Activated CD4-positive, CD25-positive, alpha-beta regulatory T cell treated with anti-CD3 and anti-CD28 coated beads, Interleukin-2, amount 50 U/mL, for 16 hours (primary cell): ENCODE results near the gene CLK1.
A peak's percentile ranks its signal among the peaks of the same experiment; 100 is the strongest.
"Not testable (repeated sequence)": the region's sequence is repeated elsewhere in the genome, so short reads cannot be mapped to it uniquely, and the experiment has no call there.

Source experiments
- DNase-seq: peaks from one replicate; pipeline ENCODE4 v3.0.0-alpha.2; 2020; ENCODE audit warnings: low read depth, low spot score

The CLK1 gene

DNA sequence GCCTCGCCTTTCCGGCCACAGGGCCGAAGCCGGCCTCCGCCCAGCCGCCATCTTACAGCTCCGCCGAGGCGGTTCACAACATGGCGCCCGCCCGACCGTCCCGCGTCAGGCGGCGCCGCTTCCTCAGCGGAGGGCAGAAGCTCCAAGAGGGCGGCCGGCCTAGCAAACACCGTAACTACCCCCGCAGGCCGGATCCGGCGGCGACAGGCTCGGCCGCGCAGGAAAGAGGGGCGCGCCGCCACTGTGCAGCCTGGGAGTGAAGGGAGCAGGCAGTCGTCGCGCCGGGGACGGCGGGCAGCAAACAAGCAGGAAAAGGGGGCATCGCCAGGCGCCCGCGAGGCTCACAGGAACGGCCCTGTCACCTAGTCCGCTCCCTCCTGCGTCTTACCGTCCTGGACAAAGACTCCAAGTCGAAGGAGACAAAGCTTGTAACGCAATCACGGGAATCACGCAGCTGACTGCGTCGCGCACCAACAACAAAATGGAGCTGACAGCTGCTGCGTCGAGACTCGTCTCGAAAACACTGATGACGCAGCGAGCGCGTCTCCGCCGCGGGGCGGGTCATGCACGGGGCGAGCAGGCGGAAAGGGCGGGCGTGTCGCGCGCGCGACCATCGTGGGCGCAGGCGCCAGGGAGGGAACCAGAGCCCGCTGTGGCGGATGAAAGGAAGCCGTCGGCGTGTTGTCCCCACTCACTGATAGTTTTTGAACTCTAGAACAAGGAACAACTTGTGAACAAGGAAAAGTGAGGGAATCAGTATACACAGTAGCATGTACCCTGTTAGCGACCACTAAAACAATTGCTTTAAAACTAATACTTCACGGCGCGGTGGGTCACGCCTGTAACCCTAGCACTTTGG, at the start of gene CLK1:
Gene CLK1 (minus strand): TSS at position 483 of the 859 bp plus-strand sequence. CDS start 2,796 bp downstream, outside the sequence.
- peak; percentile 97 for DNase-seq

GRCh38 chr2:200913654-200914053, 49.2 kb upstream of the CLK1 start:
- DNase-seq, result no peak

DNA sequence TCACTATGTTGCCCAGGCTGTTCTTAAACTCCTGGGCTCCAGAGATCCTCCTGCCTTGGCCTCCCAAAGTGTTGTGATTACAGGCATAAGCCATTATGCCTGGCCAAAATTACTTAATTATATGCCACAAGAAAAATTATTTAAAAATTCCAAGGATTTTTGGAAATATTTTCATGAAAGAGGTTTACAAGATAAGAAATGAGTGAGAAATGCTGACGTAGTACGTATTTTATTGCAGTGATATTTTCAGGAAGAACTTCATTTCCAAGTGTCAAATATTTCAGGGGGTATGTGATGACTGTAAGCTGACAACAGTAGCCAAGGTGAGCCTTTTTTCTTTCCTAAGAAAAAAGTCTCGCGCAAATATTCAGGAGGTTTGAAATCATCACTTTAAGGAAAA, 45.5 kb upstream of the CLK1 start:
- DNase-seq, result no peak

DNA sequence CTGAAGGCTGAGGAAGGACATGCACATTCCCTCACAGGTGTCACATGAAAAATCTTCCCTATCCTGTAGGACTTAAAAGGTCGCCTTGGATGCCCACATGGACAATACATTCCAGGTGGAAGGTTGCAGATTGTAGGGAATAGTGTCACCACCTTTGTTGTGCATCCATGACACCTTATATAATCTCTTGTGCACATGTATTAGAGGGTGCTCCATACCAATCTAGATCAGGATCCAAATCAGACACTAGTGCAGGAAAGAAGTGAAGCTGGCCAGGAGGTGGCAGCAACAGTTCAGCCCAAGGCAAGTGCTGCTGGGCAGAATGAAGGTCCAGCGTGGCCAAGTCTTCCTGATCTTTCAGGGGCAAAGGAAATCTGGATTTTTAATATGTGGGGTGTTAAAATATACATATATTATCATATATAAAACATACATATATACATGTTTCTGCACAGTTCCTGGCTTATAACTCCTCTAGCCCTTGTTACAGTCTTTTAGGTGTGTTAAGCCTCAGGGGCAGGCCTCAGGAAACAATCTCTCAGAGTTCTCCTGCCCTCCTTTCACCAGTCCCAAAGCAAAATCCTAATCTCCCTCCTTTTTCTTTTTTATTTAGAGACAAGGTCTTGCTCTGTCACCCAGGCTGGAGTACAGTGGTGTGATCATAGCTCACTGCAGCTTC, 41.3 kb upstream of the CLK1 start:
- peak; percentile 7 for DNase-seq

DNA sequence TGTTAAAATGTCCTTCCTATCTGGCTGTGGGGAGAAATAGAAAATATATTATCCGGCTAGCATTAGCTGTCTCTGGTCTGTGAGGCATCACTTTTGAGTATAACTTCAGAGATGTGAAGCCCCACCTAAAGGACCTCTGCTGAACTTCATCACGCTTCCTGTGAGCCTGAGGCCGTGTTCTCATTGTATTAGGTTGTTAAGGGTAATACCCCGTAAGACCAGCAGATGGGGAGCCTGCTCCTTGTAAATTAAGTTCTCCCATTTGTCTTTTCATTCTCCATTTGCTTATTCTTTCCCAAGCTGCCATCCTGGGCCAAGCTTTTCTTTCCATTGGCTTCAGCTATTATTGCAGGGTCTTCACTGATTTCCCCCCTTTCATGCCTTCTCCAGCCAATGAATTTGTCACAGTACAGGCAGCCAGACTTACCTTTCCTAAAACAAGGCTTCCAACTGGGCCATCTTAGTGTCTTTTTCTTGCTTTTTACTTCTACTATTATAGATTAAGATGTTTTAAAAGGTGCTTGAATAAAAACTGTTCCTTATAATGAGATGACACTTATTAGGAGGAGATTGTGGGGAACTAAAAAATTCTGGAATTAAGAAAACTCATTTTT, 37.1 kb upstream of the CLK1 start:
- DNase-seq, result peak; percentile 51

DNA sequence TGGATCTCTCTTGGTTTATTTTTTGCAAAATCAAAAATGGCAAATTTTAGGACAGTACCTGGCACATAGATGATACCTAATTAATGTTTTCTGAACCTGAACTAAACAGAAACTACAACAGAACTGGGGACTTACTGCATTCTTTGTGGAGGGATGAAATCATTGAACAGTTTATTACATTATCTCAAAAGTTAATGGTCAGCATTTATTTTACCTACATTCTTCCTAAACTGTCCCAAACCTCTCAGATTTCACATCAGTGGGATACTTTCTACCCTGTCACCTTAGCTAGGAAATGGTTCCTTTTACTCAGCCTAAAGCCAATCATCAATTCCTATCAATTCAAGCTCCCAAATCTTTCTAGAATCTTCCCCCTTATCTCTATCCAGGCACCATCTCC, 35.0 kb upstream of the CLK1 start:
- DNase-seq, result no peak

GRCh38 chr2:200888704-200889625, 24.5 kb upstream of the CLK1 start, which contains the start of the genes NIF3L1 and PPIL3:
Gene NIF3L1, plus strand, starts transcription at chr2:200889371. Its CDS starts 2,573 bp downstream, at chr2:200891944.
Gene PPIL3, minus strand, starts transcription at chr2:200889077. Its CDS starts 1,462 bp downstream, at chr2:200887615.
- peak; percentile 93 for DNase-seq

GRCh38 chr2:200881715-200882249, 17.3 kb upstream of the CLK1 start:
- not testable (repeated sequence) for DNase-seq

DNA sequence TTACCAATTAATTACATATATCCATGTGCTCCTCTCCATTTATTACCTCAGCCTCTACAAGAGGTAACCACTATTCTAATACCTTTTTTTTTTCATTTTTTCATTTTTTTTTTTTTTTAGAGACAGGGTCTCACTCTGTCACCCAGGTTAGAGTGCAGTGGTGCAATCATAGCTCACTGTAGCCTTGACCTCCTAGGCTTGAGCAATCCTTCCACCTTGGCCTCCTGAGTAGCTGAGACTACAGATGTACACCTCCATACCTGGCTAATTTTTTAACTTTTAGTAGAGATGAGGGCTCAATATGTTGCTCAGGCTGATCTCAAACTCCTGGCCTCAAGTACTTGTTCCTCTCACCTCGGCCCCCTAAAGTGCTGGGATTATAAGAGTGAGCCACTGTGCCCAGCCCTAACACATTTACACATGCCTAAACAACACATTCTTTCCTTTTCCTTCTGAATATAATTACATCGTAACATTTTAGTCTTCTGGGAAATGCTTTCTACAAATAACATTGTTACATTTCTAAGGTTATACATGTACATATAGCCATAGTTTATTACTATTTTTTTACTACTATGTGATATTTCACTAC, 13.9 kb upstream of the CLK1 start:
- DNase-seq, result no peak

GRCh38 chr2:200877443-200877842, 13.0 kb upstream of the CLK1 start:
- DNase-seq, result no peak

GRCh38 chr2:200873560-200873959, 9.1 kb upstream of the CLK1 start:
- no peak for DNase-seq

- no peak for DNase-seq
These were observed 6.7 kb upstream of the CLK1 start for GRCh38 chr2:200871151-200871550.

GRCh38 chr2:200869014-200869413, 4.6 kb upstream of the CLK1 start:
- DNase-seq, result no peak

GRCh38 chr2:200863782-200864175, 679 bp downstream of the CLK1 start:
- no peak for DNase-seq

GRCh38 chr2:200862532-200863000, 1.9 kb downstream of the CLK1 start:
- peak; percentile 64 for DNase-seq

DNA sequence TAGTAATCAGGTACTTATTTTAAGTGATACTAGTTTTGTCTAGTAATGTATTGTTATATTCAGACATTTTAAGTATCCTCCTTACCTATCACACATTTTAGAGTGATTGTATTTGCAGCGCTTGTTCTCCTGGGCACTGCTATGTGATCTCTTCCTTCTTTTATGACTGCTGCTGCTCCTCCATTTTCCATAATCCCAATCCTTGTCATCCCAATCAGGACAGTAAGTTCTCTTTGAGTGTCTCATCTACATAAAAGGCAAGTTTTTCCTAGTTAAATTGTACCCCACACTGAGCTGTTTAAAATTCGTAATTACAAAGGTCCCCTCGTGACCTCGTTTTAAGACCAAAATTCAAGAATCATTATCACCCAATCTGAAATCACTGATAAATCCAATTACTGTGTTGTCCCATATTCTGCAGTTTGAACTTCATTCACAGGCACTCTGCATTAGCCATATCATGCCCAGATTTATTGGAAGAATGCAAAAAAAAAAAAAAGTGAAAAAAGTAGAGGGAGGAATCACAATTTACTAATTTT, 2.8 kb downstream of the CLK1 start:
- DNase-seq, result no peak

DNA sequence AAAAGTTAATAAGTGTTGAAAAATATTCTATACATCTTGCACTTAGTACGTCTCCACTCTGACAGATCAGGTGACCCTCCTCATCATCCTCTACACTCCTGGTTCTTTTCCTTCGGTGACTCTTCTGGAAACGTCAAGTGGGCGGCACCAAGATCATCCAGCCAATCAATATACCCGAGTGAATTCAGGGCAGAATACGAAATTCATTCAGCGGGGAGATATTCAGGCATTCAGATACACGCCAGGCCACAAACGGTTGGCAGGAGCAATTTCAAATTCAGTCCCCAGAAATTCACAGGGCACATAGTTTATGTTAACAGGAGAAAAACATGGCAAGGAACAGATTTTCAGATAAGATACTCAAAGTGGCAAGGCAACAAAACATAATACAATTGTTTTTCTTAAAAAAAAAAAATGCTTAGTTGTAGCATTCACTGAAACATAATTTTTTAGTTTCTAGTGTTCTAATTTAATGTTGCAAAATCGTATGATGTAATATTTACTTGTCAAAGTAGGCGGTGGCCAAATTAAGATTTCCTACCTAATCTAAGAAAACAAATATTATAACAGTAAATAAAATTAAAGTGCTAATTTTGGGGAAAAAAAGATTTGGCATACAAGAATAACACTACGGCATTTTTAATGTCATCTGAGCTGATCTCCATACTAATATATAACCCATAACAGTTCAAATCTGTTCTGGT, 4.2 kb downstream of the CLK1 start:
- no peak for DNase-seq

DNA sequence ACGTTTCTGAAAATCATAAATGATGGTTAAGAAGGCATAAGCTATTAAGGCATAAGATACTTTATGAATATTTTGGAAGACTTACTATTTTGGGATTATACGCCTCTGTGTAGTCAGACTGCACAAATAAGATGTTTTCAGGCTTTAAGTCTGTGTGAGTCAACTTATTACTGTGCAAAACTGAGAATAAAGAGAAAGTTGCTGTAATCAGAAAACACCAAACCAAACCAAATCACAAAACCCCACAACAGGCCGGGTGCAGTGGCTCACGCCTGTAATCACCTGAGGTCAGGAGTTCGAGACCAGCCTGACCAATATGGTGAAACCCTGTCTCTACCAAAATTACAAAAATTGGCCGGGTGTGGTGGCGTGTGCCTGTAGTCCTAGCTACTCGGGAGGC, 7.7 kb downstream of the CLK1 start:
- DNase-seq, result no peak

DNA sequence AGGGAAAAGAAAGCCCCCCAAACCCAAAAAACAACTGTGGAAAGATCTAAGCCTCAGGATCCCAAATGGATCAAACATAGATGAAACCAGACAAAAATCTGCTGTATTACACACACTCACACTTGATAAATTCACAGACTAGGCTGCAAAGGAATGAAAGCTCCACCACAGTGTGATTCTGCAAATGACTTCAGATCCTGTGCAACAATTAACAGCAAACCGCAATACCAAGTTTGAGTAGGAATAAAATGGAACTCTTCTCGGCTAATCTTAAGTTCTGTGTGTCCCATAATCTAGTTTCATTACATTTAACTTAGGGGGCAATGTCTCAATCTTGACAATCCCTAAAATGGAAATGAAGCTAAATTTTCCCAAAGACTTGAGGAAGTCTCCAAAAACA, 11.9 kb downstream of the CLK1 start:
- no peak for DNase-seq
